Activated CD8-positive, alpha-beta T cell treated with anti-CD3 and anti-CD28 coated beads, Interleukin-2, amount 10 ng/mL, durations not matched to agents 7 days and 5 days (primary cell): ENCODE data around the gene ZNF740. TPM values are rescaled to one million over a fixed set of nuclear protein-coding genes. Genes with fewer than 3 reads are reported as not detected.

ENCODE experiments used
- ATAC-seq: fragments of 150-1000 bp; cut with Tn5 transposase; one replicate; pipeline ENCODE4 v1.10.0; 2021; ENCODE audit warnings: moderate library complexity
- CTCF ChIA-PET: fragments of 350-600 bp; sonication (Branson Sonifier 250); formaldehyde crosslinking; loops from one replicate; lab custom pipeline; 2021; ENCODE audit warnings: antibody characterized with exemption; lab: Charles Lee
- POLR2A ChIA-PET: fragments of 350-600 bp; sonication (Branson Sonifier 250); formaldehyde crosslinking; loops from one replicate; lab custom pipeline; 2021; ENCODE audit warnings: antibody characterized with exemption; lab: Charles Lee
- DNase-seq: peaks from one replicate; pipeline ENCODE4 v3.0.0-alpha.2; 2020
- H3K27ac Mint-ChIP-seq: one replicate; pipeline ENCODE4 v1.8.0; 2021; ENCODE audit warnings: mild to moderate bottlenecking, mixed read lengths
- H3K27me3 Mint-ChIP-seq: one replicate; pipeline ENCODE4 v1.8.0; 2021; ENCODE audit warnings: low read depth, mixed read lengths
- H3K36me3 Mint-ChIP-seq: one replicate; pipeline ENCODE4 v1.8.0; 2021; ENCODE audit warnings: low read depth, mixed read lengths
- H3K4me1 Mint-ChIP-seq: one replicate; pipeline ENCODE4 v1.8.0; 2021; ENCODE audit warnings: low read depth, mixed read lengths
- H3K4me3 Mint-ChIP-seq: one replicate; pipeline ENCODE4 v1.8.0; 2021; ENCODE audit warnings: mild to moderate bottlenecking, mixed read lengths
- H3K9me3 Mint-ChIP-seq: one replicate; pipeline ENCODE4 v1.8.0; 2022; ENCODE audit warnings: mixed read lengths; ENCODE audit not compliant: insufficient read depth
- total RNA-seq, 2 experiments: library from RNA; stranded (reverse); gene quantifications; one replicate each; pipeline ENCODE4 v1.2.3, GENCODE V29; 2021

The ZNF740 gene
- total RNA-seq, 2 experiments from 2014 or later: 28.2 to 31.4 TPM

- H3K27me3 Mint-ChIP-seq: no peaks in the 10 kb centered on the region
- DNase-seq: no peak
- H3K9me3 Mint-ChIP-seq: no peaks in the 10 kb centered on the region
- no peak overlapping the region for H3K4me3 Mint-ChIP-seq
- no peak overlapping the region for H3K27ac Mint-ChIP-seq
- peaks cover 66% of the 10 kb centered on the region for H3K4me1 Mint-ChIP-seq
- ChIA-PET POLR2A (no interaction called here), CTCF (interaction anchor here (1.4 kb wide), 1 partner anchor 14 kb away, joined by 5 read pairs; no protein-coding TSS in a partner anchor)
- H3K36me3 Mint-ChIP-seq: peaks cover 11% of the 10 kb centered on the region
- no peak for ATAC-seq
Measured at GRCh38 chr12:53227341-53227740, 46.8 kb downstream of the ZNF740 start.

- Mint-ChIP-seq H3K36me3 (peaks cover 11% of the 10 kb centered on the region), H3K9me3 (no peaks in the 10 kb centered on the region), H3K4me3 (no peak overlapping the region), H3K27ac (no peak overlapping the region), H3K4me1 (peaks cover 66% of the 10 kb centered on the region), H3K27me3 (no peaks in the 10 kb centered on the region)
- CTCF ChIA-PET: interaction anchor here (1.0 to 1.4 kb wide), 3 partner anchors 14 to 23 kb away, joined by 5 read pairs; no protein-coding TSS in a partner anchor
- no peak for ATAC-seq
- POLR2A ChIA-PET: interaction anchor here (1.2 kb wide), 1 partner anchor 40 kb away, joined by 6 read pairs; no protein-coding TSS in a partner anchor
- no peak for DNase-seq
Measured at GRCh38 chr12:53227836-53228235, 47.3 kb downstream of the ZNF740 start.

- Mint-ChIP-seq H3K27me3 (no peaks in the 10 kb centered on the region), H3K36me3 (peaks cover 11% of the 10 kb centered on the region), H3K27ac (peak overlapping the region; percentile 32), H3K9me3 (no peaks in the 10 kb centered on the region), H3K4me3 (no peak overlapping the region), H3K4me1 (peaks cover 64% of the 10 kb centered on the region)
- POLR2A ChIA-PET: interaction anchor here (1.9 kb wide), 1 partner anchor 9 kb away, joined by 6 read pairs; no protein-coding TSS in a partner anchor
- ATAC-seq (no peak), DNase-seq (no peak)
- CTCF ChIA-PET: interaction anchor here (0.8 to 3.2 kb wide), 5 partner anchors 10 to 130 kb away, joined by 3 to 12 read pairs (median 6); partner anchors contain the start of gene AAAS
Measured at GRCh38 chr12:53229454-53229853, 48.9 kb downstream of the ZNF740 start.

GRCh38 chr12:53230108-53230845, 49.8 kb downstream of the ZNF740 start:
- peaks cover 7% of the 10 kb centered on the region for H3K36me3 Mint-ChIP-seq
- H3K27me3 Mint-ChIP-seq: no peaks in the 10 kb centered on the region
- no peaks in the 10 kb centered on the region for H3K9me3 Mint-ChIP-seq
- no peak overlapping the region for H3K4me3 Mint-ChIP-seq
- ATAC-seq (no peak), DNase-seq (no peak)
- peaks cover 60% of the 10 kb centered on the region for H3K4me1 Mint-ChIP-seq
- peak overlapping the region; percentile 5 for H3K27ac Mint-ChIP-seq
- ChIA-PET CTCF (interaction anchor here (0.7 to 3.2 kb wide), 4 partner anchors 10 to 279 kb away, joined by 3 to 12 read pairs (median 7); a partner anchor contains a TSS), POLR2A (interaction anchor here (1.9 kb wide), 1 partner anchor 10 kb away, joined by 6 read pairs; no protein-coding TSS in a partner anchor)

- ChIA-PET POLR2A (no interaction called here), CTCF (interaction anchor here (1.1 to 3.2 kb wide), 3 partner anchors 11 to 18 kb away, joined by 4 to 12 read pairs (median 8); a partner anchor contains a TSS)
- Mint-ChIP-seq H3K4me3 (peak overlapping the region; percentile 50), H3K9me3 (no peaks in the 10 kb centered on the region), H3K36me3 (peaks cover 4% of the 10 kb centered on the region), H3K27me3 (no peaks in the 10 kb centered on the region), H3K4me1 (peaks cover 65% of the 10 kb centered on the region), H3K27ac (no peak overlapping the region)
- DNase-seq (no peak), ATAC-seq (no peak)
Measured at GRCh38 chr12:53231671-53231920, 51.1 kb downstream of the ZNF740 start.

- Mint-ChIP-seq H3K36me3 (peaks cover 1% of the 10 kb centered on the region), H3K27ac (peak within 1 kb of the TSS; percentile 76), H3K9me3 (no peaks in the 10 kb centered on the region), H3K4me1 (peaks cover 66% of the 10 kb centered on the region), H3K27me3 (no peaks in the 10 kb centered on the region), H3K4me3 (peak within 1 kb of the TSS; percentile 83)
- ChIA-PET CTCF (interaction anchor here (1.1 to 3.2 kb wide), 4 partner anchors 10 to 19 kb away, joined by 4 to 17 read pairs (median 10); a partner anchor contains a TSS), POLR2A (no interaction called here)
- DNase-seq (peak; percentile 74), ATAC-seq (peak; percentile 76)
Measured at GRCh38 chr12:53231921-53232645, 51.6 kb downstream of the ZNF740 start, which contains the start of gene RARG. Gene RARG, minus strand, starts transcription at chr12:53232209. Its CDS starts 4,664 bp downstream, at chr12:53227545.

- DNase-seq: peak; percentile 57
- H3K36me3 Mint-ChIP-seq: no peaks in the 10 kb centered on the region
- POLR2A ChIA-PET: interaction anchor here (1.0 to 3.5 kb wide), 4 partner anchors 9 to 33 kb away, joined by 3 to 11 read pairs (median 4); no protein-coding TSS in a partner anchor
- peak overlapping the region; percentile 76 for H3K27ac Mint-ChIP-seq
- no peaks in the 10 kb centered on the region for H3K9me3 Mint-ChIP-seq
- CTCF ChIA-PET: interaction anchor here (1.0 to 2.5 kb wide), 4 partner anchors 13 to 243 kb away, joined by 3 to 17 read pairs (median 7); no protein-coding TSS in a partner anchor
- no peaks in the 10 kb centered on the region for H3K27me3 Mint-ChIP-seq
- peak; percentile 61 for ATAC-seq
- H3K4me1 Mint-ChIP-seq: peaks cover 67% of the 10 kb centered on the region
- peak overlapping the region; percentile 83 for H3K4me3 Mint-ChIP-seq
Measured at GRCh38 chr12:53232646-53233461, 52.3 kb downstream of the ZNF740 start.

- ATAC-seq: no peak
- Mint-ChIP-seq H3K4me3 (no peak overlapping the region), H3K27me3 (no peaks in the 10 kb centered on the region), H3K4me1 (peaks cover 62% of the 10 kb centered on the region), H3K27ac (no peak overlapping the region), H3K36me3 (no peaks in the 10 kb centered on the region), H3K9me3 (no peaks in the 10 kb centered on the region)
- CTCF ChIA-PET: interaction anchor here (1.0 to 2.5 kb wide), 4 partner anchors 14 to 242 kb away, joined by 3 to 17 read pairs (median 7); no protein-coding TSS in a partner anchor
- POLR2A ChIA-PET: interaction anchor here (0.7 to 3.5 kb wide), 5 partner anchors 8 to 33 kb away, joined by 3 to 11 read pairs (median 4); no protein-coding TSS in a partner anchor
- DNase-seq: no peak
Measured at GRCh38 chr12:53233671-53234121, 53.2 kb downstream of the ZNF740 start.

GRCh38 chr12:53234271-53234914, 53.9 kb downstream of the ZNF740 start:
- Mint-ChIP-seq H3K9me3 (no peaks in the 10 kb centered on the region), H3K27me3 (no peaks in the 10 kb centered on the region), H3K4me3 (no peak overlapping the region), H3K36me3 (no peaks in the 10 kb centered on the region), H3K27ac (no peak overlapping the region), H3K4me1 (peaks cover 58% of the 10 kb centered on the region)
- ChIA-PET POLR2A (interaction anchor here (0.7 to 3.5 kb wide), 6 partner anchors 8 to 22 kb away, joined by 3 to 11 read pairs (median 4); no protein-coding TSS in a partner anchor), CTCF (interaction anchor here (1.5 to 2.5 kb wide), 3 partner anchors 15 to 241 kb away, joined by 3 to 17 read pairs (median 10); no protein-coding TSS in a partner anchor)
- no peak for ATAC-seq
- DNase-seq: no peak

- peak overlapping the region; percentile 72 for H3K27ac Mint-ChIP-seq
- ChIA-PET POLR2A (interaction anchor here (0.8 to 3.5 kb wide), 5 partner anchors 12 to 32 kb away, joined by 3 to 11 read pairs (median 4); a partner anchor contains a TSS), CTCF (interaction anchor here (1.0 to 2.2 kb wide), 2 partner anchors 16 to 21 kb away, joined by 3 to 9 read pairs; no protein-coding TSS in a partner anchor)
- peaks cover 4% of the 10 kb centered on the region for H3K27me3 Mint-ChIP-seq
- peaks cover 53% of the 10 kb centered on the region for H3K4me1 Mint-ChIP-seq
- no peak for DNase-seq
- no peak overlapping the region for H3K4me3 Mint-ChIP-seq
- no peak for ATAC-seq
- H3K36me3 Mint-ChIP-seq: no peaks in the 10 kb centered on the region
- no peaks in the 10 kb centered on the region for H3K9me3 Mint-ChIP-seq
Measured at GRCh38 chr12:53235164-53235563, 54.6 kb downstream of the ZNF740 start.
